ENCODE data around the gene LHFPL3. TPM values are rescaled to one million over a fixed set of nuclear protein-coding genes. Genes with fewer than 3 reads are reported as not detected.

LHFPL3 gene
- total RNA-seq, 1 experiment from 2014 or later = not detected

- Histone ChIP-seq H3K4me2 (ENCODE audit: insufficient read depth, insufficient read length, low read length) (no peak overlapping the region), H2AFZ (ENCODE audit: low read length) (no peak overlapping the region), H3K56ac (ENCODE audit: insufficient read length, low read depth, low read length) (no peak overlapping the region), H3K79me1 (ENCODE audit: insufficient read depth, low read depth, low read length, poor library complexity, severe bottlenecking) (no peaks in the 10 kb centered on the region), H3K18ac (ENCODE audit: insufficient read length, low read depth, low read length) (no peak overlapping the region), H2BK120ac (ENCODE audit: low read depth, low read length, poor library complexity, severe bottlenecking) (no peak overlapping the region), H3K79me2 (ENCODE audit: insufficient read depth, low read length) (no peaks in the 10 kb centered on the region), H4K8ac (replicated peaks; ENCODE audit: insufficient read length, low read depth, low read length) (no peak overlapping the region), H2BK12ac (ENCODE audit: insufficient read length, low read depth, low read length) (no peak overlapping the region), H3T11ph (ENCODE audit: low read length) (no peak overlapping the region), H3K4me1 (ENCODE audit: insufficient read depth, low read length) (no peaks in the 10 kb centered on the region), H4K20me1 (ENCODE audit: control insufficient read depth, insufficient read depth, insufficient read length) (no peaks in the 10 kb centered on the region), H3K14ac (ENCODE audit: insufficient read depth, low read length) (no peak overlapping the region), H2AK5ac (ENCODE audit: insufficient read length, low read length) (no peak overlapping the region), H2BK15ac (ENCODE audit: low read depth, low read length) (no peak overlapping the region), H3K9me3 (ENCODE audit: control insufficient read depth, low read depth, low read length) (no peaks in the 10 kb centered on the region), H3K23ac (ENCODE audit: insufficient read length, low read depth, low read length) (no peak overlapping the region), H2BK20ac (ENCODE audit: low read depth, low read length, poor library complexity, severe bottlenecking) (no peak overlapping the region), H3K23me2 (ENCODE audit: insufficient read length, low read depth, low read length, poor library complexity, severe bottlenecking) (no peaks in the 10 kb centered on the region), H2BK5ac (ENCODE audit: insufficient read length, low read length) (no peak overlapping the region), H3K27me3 (ENCODE audit: insufficient read depth, low read length) (no peaks in the 10 kb centered on the region), H3K27ac (ENCODE audit: insufficient read length, low read depth, low read length) (no peak overlapping the region), H4K91ac (ENCODE audit: insufficient read length, low read depth, low read length) (no peak overlapping the region), H3K4ac (ENCODE audit: low read depth, low read length) (no peak overlapping the region), H3K9ac (ENCODE audit: extremely low read depth, insufficient read length, low read length) (no peak overlapping the region), H4K5ac (ENCODE audit: insufficient read length, low read depth, low read length) (no peak overlapping the region)
- Mint-ChIP-seq H3K27me3 (ENCODE audit: low read depth) (no peaks in the 10 kb centered on the region; the same call in 1 of the 2 replicates), H3K9me3 (no peaks in the 10 kb centered on the region), H3K27ac (no peak overlapping the region), H3K36me3 (ENCODE audit: insufficient read depth in 1 of 3, low read depth in 3 of 3) (no peaks in the 10 kb centered on the region), H3K4me3 (no peak overlapping the region), H3K4me1 (peaks cover 2 to 11% of the 10 kb centered on the region in 2 experiments; a peak in 2 of 4 replicates)
- no peak for DNase-seq
- WGBS (ENCODE audit: extremely low coverage, insufficient read length, low lambda C conversion rate) = no CpG with 5 or more reads among the region's 3 CpGs
- no peak for TF ChIP-seq CTCF (conservative IDR thresholded peaks at IDR 0.05)
Observed at GRCh38 chr7:104838537-104839299, 510.3 kb downstream of the LHFPL3 start.
